ENCODE data around the gene MAN1A1. TPM values are rescaled to one million over a fixed set of nuclear protein-coding genes. Genes with fewer than 3 reads are reported as not detected.
"Not testable (repeated sequence)": the region's sequence is repeated elsewhere in the genome, so short reads cannot be mapped to it uniquely, and the experiment has no call there.

Gene MAN1A1
- total RNA-seq, 1 experiment from 2014 or later, result 13.3 TPM

DNA sequence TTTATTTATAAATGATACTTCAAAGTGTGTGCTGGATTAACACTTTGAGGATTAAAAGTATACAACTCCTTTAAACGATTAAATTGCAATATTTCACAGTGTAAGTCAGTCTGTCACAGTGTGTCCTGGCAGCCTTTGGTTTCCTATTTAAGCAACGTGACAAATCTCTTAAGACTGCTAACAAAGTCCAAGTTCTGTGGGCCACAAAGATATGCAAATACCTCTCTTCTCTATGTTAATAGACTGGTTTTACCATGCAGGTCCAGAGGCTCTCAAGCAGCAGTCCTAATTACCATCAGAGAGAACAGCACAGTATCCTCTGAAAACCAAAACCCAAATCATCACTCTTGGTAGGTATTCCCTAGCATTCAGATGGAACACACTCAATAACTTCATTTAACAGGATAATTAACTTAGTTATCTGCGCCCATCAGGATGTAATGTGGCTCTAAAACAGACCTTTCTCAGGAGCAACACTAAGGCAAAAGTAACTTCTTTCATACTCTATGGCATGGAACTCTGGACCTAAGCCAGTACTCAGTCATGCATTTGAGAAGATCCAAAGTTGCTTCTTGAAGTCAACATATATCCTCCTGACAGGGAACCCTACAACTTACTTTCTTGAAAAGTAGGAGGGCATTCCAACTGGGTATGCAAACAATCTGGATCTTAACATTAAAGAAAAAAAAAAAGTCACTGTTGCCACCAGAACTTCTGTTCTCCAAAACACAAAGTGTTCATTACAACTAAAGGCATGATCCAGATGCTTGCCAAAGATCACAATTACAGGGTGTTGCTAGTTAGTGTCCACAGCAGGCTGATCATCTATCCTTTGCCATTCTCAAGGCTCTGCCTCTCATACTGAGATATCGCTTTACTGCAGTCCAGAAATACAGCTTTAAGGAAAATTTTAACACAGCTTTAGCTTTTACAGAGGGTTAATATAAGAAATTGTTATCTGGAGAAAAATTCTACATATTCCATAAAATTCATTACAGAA, 53.2 kb downstream of the MAN1A1 start:
- CTCF ChIA-PET, result no interaction called here
- H3K27ac Mint-ChIP-seq (ENCODE audit: unreplicated experiment), result no peak overlapping the region

DNA sequence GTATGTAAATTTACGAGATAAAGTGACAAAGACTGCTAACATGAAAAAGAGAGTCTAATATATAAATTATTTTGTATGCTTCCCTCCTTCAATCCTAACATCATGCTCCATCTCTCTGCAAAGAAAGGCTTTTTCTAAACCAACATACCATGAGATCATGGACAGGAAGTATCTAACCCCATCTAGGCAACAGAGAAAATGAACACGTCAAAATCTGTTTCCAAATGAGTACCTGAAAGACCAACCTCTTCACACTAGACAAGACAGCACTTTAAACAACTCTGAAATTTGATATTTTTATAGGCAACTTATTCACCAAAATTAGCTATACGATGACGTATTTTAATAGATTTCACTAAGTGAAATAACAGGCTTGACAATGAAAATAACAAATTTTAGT, 54.6 kb downstream of the MAN1A1 start:
- no peaks in the 10 kb centered on the region for H3K36me3 Mint-ChIP-seq (ENCODE audit: insufficient read depth, unreplicated experiment)

More for the DNA sequence above, 53.2 kb downstream of the MAN1A1 start:
- DNase-seq, result no peak
- no peaks in the 10 kb centered on the region for H3K9me3 Mint-ChIP-seq (ENCODE audit: low read depth, unreplicated experiment)
- no peaks in the 10 kb centered on the region for H3K36me3 Mint-ChIP-seq (ENCODE audit: insufficient read depth, unreplicated experiment)
- TF ChIP-seq, protein P1, sequence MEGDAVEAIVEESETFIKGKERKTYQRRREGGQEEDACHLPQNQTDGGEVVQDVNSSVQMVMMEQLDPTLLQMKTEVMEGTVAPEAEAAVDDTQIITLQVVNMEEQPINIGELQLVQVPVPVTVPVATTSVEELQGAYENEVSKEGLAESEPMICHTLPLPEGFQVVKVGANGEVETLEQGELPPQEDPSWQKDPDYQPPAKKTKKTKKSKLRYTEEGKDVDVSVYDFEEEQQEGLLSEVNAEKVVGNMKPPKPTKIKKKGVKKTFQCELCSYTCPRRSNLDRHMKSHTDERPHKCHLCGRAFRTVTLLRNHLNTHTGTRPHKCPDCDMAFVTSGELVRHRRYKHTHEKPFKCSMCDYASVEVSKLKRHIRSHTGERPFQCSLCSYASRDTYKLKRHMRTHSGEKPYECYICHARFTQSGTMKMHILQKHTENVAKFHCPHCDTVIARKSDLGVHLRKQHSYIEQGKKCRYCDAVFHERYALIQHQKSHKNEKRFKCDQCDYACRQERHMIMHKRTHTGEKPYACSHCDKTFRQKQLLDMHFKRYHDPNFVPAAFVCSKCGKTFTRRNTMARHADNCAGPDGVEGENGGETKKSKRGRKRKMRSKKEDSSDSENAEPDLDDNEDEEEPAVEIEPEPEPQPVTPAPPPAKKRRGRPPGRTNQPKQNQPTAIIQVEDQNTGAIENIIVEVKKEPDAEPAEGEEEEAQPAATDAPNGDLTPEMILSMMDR (IDR thresholded peaks at IDR 0.05; ENCODE audit: unreplicated experiment), result no peak
- peaks cover 15% of the 10 kb centered on the region for H3K4me1 Mint-ChIP-seq (ENCODE audit: low read depth, unreplicated experiment)
- H3K27me3 Mint-ChIP-seq (ENCODE audit: unreplicated experiment), result no peaks in the 10 kb centered on the region
- H3K4me3 Mint-ChIP-seq (ENCODE audit: low read depth, unreplicated experiment), result no peak overlapping the region
- BruUV-seq (replicated peaks), result no TSS peak
- intact Hi-C loops (cut with micrococcal nuclease; ENCODE audit: unreplicated experiment), result no loop called here

DNA sequence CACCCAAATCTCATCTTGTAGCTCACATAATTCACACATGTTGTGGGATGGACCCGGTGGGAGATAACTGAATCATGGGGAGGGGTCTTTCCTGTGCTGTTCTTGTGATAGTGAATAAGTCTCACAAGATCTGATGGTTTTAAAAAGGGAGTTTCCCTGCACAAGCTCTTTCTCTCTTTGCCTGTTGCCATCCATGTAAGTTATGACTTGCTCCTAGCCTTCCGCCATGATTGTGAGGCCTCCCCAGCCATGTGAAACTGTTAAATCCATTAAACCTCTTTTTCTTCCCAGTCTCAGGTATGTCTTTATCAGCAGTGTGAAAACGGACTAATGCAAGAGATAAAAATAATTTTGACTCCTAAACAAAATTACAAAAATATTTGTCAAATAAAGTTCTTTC, 58.5 kb downstream of the MAN1A1 start:
- H3K36me3 Mint-ChIP-seq (ENCODE audit: insufficient read depth, unreplicated experiment); H3K27ac Mint-ChIP-seq (ENCODE audit: unreplicated experiment); H3K9me3 Mint-ChIP-seq (ENCODE audit: low read depth, unreplicated experiment); intact Hi-C loops (cut with micrococcal nuclease; ENCODE audit: unreplicated experiment); H3K27me3 Mint-ChIP-seq (ENCODE audit: unreplicated experiment); DNase-seq; CTCF ChIA-PET; H3K4me3 Mint-ChIP-seq (ENCODE audit: low read depth, unreplicated experiment); BruUV-seq (replicated peaks): not testable (repeated sequence)
- H3K4me1 Mint-ChIP-seq (ENCODE audit: low read depth, unreplicated experiment), result peaks cover 12% of the 10 kb centered on the region

More for the DNA sequence above, 54.6 kb downstream of the MAN1A1 start:
- Mint-ChIP-seq H3K27ac (ENCODE audit: unreplicated experiment) (no peak overlapping the region), H3K9me3 (ENCODE audit: low read depth, unreplicated experiment) (no peaks in the 10 kb centered on the region), H3K4me1 (ENCODE audit: low read depth, unreplicated experiment) (peaks cover 15% of the 10 kb centered on the region), H3K27me3 (ENCODE audit: unreplicated experiment) (no peaks in the 10 kb centered on the region), H3K4me3 (ENCODE audit: low read depth, unreplicated experiment) (no peak overlapping the region)
- TF ChIP-seq, protein P1 (IDR thresholded peaks at IDR 0.05; ENCODE audit: unreplicated experiment), result no peak
- intact Hi-C loops (cut with micrococcal nuclease; ENCODE audit: unreplicated experiment), result no loop called here
- no peak for DNase-seq
- no TSS peak for BruUV-seq (replicated peaks)
- CTCF ChIA-PET, result no interaction called here

DNA sequence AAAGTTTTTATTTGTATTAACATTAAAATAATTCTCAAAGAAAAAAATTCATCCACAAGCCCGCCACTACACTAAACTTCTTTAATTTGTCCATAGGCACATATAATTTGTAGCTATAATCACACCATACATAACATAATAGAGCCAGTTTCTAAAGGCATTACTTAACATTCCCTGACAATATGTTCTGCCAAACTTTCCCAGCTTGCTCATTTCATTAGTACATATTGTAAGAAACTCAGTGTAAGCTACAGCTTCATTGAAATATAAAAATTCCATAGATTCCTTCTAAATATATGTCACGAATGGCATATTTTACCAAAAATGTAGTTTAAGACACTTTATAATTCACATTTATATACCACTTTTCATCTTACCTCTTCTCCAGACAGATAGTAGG, 59.3 kb downstream of the MAN1A1 start:
- Mint-ChIP-seq H3K36me3 (ENCODE audit: insufficient read depth, unreplicated experiment) (no peaks in the 10 kb centered on the region), H3K27me3 (ENCODE audit: unreplicated experiment) (no peaks in the 10 kb centered on the region), H3K4me3 (ENCODE audit: low read depth, unreplicated experiment) (no peak overlapping the region), H3K27ac (ENCODE audit: unreplicated experiment) (no peak overlapping the region), H3K9me3 (ENCODE audit: low read depth, unreplicated experiment) (no peaks in the 10 kb centered on the region), H3K4me1 (ENCODE audit: low read depth, unreplicated experiment) (peaks cover 4% of the 10 kb centered on the region)
- intact Hi-C loops (cut with micrococcal nuclease; ENCODE audit: unreplicated experiment), result no loop called here
- CTCF ChIA-PET, result no interaction called here
- TF ChIP-seq, protein P1 (IDR thresholded peaks at IDR 0.05; ENCODE audit: unreplicated experiment), result no peak
- BruUV-seq (replicated peaks), result no TSS peak
- DNase-seq, result no peak

DNA sequence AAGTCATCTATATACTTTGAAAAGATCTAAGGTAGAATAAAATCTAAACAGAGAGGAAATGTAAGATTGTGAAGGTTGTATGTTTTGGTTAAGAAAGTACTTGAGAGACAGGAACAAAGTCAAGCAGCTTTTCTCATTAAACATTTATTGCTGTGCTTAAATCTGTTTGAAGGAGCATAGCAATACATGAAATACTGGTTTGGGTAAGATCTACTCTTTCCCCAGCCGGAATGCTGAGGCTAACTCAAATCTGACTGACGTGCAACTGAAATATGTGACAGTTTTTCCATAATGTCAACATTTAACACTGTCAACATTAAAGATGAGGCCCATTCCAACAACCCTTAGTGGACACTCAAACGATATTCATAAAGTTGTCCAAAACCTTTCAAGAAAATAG, 59.9 kb downstream of the MAN1A1 start:
- no peak overlapping the region for H3K27ac Mint-ChIP-seq (ENCODE audit: unreplicated experiment)
- CTCF ChIA-PET, result no interaction called here
- H3K27me3 Mint-ChIP-seq (ENCODE audit: unreplicated experiment), result no peaks in the 10 kb centered on the region
- no peaks in the 10 kb centered on the region for H3K36me3 Mint-ChIP-seq (ENCODE audit: insufficient read depth, unreplicated experiment)
- intact Hi-C loops (cut with micrococcal nuclease; ENCODE audit: unreplicated experiment), result no loop called here
- TF ChIP-seq, protein P1 (IDR thresholded peaks at IDR 0.05; ENCODE audit: unreplicated experiment), result no peak
- no TSS peak for BruUV-seq (replicated peaks)
- no peak overlapping the region for H3K4me3 Mint-ChIP-seq (ENCODE audit: low read depth, unreplicated experiment)
- no peak for DNase-seq
- no peaks in the 10 kb centered on the region for H3K9me3 Mint-ChIP-seq (ENCODE audit: low read depth, unreplicated experiment)
- H3K4me1 Mint-ChIP-seq (ENCODE audit: low read depth, unreplicated experiment), result no peaks in the 10 kb centered on the region
